ENCODE measurements around the gene RNMT.
"Not testable (repeated sequence)": the region's sequence is repeated elsewhere in the genome, so short reads cannot be mapped to it uniquely, and the experiment has no call there.

RNMT gene

DNA sequence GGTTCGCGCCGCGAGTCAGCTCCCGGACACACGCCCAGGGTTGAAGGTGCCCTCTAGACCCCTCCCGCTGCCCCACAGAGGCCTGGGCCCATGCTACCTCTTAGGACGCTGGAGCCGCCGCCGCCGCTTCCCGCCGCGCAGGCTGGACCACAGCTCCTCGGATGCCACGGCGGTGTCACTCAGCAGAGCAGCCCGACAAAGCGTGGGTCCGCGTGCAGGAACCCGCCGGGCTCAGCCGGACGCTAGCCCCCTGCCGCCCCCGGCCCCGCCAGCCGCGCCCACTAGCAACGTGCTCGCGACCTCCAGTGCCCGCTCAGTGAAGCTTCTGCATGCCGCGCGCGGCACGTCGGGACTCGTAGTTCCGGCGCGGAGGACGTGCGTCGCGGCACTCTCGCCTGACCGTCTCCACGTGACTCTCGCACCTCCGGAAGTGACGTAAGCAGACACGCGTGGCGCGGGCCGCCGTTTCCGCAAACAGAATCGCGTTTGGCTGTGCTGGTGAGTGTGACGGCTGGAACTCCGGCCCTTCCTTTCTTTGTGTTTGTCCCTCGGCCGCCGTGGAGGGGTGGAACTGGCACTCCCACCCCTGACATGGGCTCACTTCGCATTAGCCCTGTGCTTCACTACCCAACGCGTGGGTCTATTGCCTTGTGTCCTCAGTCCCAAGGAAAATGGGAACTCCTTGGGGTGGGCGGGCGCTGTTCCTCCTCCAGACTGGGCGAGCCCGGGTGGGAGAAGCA is at the start of gene RNMT, which contains the start of gene FAM210A:
Gene RNMT, plus strand, starts transcription at position 442 of the 740 bp plus-strand sequence. CDS start 4,845 bp downstream, outside the sequence.
Gene FAM210A, minus strand, starts transcription at position 327 of the 740 bp plus-strand sequence. CDS start 44,481 bp downstream, outside the sequence.
- peak; percentile 92 for DNase-seq (ENCODE audit: low read depth)
- H3K4me3 ChIP-seq (ENCODE audit: low read depth, low read length), result peak within 1 kb of the TSS; percentile 72

DNA sequence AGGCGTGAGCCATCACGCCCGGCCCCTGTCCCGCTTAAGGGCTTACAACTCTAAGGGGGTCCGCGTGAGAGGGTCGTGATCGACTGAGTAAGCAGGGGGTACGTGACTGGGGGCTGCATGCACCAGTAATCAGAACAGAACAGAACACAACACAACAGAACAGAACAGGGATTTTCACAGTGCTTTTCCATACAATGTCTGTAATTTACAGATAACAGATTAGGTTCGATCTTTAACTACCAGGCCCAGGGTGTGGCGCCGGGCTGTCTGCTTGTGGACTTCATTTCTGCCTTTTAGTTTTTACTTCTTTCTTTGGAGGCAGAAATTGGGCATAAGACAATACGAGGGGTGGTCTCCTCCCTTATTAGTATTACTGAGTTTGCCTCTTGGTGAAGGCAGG is 49.1 kb upstream of the RNMT start:
- not testable (repeated sequence) for H3K4me3 ChIP-seq (ENCODE audit: low read depth, low read length); DNase-seq (ENCODE audit: low read depth)

DNA sequence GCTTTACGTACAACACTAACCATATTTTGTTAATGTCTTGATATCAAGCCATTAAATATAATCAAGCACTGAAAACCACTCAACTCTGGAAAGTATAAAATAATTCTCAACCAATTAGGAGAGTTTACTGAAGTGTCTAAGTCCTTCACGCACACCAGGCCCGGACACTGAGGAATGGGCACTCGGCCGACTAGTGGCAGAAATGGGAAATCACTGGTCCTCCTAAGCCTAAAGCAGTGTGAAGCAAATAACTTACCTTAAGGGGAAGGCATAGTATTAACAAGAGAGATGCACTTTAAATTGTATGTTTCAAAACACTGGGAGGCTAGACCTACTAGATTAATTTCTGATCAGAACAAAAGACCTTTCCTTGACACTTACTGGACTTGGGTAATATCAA is 45.9 kb upstream of the RNMT start:
- H3K4me3 ChIP-seq (ENCODE audit: low read depth, low read length), result no peak overlapping the region
- DNase-seq (ENCODE audit: low read depth), result no peak

DNA sequence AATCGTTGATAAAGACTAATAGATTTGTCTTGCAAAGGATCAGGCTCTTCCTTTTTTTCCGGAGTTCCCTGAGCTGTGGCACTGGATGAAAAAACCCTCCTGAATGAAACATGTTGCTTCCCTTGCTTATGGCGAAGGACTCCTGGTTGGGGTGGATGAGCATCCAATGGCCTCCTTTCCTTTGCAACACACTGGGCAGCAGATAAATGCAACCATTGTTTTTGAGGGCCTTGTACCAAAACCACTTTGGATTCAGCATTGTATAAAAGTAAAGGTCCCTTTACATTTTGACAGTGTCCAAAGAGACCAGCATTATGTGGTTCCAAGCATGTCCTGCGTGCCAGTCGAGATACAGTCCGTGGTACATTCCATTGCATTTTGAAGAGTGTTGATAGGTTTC is 44.8 kb upstream of the RNMT start:
- DNase-seq (ENCODE audit: low read depth), result no peak
- H3K4me3 ChIP-seq (ENCODE audit: low read depth, low read length), result no peak overlapping the region

DNA sequence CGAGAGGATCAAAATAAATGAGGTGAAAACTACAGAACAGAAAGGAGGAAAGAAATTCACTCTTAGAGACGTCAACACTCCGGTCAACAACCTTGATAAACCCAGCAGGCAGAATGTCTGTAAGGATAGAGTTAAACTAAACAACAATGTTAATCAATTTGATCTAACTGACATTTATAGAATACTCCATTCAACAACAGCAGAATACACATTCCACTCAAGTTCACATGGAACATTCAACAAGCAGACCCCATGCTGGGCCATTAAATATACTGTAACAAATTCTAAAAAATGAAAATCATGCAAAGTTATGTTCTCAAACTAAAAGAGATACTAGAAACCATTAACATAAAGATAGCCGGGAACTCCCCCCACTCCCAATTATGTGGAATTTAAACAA is 41.9 kb upstream of the RNMT start:
- no peak overlapping the region for H3K4me3 ChIP-seq (ENCODE audit: low read depth, low read length)
- no peak for DNase-seq (ENCODE audit: low read depth)

DNA sequence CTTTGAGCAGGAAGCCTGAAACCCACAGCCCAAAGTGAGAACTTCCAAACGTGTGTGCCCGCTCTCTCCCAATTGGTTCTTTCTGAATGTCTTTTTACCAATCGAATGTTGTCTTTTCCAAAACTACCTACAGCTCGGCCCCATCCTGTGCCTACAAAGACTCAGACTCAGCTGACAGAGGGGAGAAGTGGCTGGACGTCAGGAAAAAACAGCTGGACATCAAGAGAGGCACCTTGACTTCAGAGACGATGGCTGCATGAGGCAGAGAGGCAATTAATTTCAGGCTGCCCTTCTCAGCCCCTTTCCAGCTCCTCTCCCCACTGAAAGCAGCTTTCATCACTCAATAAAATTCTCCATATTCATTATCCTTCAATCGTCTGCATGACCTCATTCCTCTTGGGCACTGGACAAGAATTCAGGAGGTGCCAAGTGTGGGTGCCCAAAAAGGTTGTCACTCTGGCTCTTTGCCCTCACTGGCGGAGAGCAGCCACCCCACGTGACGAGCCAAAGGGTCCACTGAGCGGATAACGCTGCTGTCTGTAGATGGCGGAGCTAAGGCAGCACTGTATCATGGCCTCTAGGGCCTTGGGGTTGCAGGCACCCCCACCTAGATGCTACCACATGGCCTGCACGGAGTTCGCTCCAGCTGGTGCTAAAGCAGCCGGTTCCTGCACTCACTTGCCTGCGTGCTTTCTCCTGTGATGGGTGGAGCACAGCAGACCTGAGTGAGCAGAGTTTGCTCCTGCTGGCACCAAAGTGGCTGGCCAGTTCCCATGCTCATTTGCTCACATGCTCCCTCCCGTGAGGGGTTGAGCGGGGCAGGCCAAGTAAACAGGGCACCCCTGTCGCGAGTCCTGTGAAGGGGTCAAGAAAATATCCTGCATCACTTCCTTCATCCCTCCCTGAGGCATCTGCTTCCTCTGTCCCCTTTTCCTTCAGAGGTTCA is 38.0 kb upstream of the RNMT start:
- H3K4me3 ChIP-seq (ENCODE audit: low read depth, low read length), result no peak overlapping the region
- no peak for DNase-seq (ENCODE audit: low read depth)

DNA sequence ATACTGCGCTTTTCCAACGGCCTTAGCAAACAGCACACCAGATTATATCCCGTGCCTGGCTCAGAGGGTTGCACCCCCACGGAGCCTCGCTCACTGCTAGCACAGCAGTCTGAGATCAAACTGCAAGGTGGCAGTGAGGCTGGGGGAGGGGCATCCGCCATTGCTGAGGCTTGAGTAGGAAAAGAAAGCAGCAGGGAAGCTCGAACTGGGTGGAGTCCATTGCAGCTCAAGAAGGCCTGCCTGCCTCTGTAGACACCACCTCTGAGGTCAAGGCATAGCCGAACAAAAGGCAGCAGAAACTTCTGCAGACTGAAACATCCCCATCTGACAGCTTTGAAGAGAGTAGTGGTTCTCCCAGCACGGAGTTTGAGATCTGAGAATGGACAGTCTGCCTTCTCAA is 36.4 kb upstream of the RNMT start:
- DNase-seq (ENCODE audit: low read depth), result not testable (repeated sequence)

DNA sequence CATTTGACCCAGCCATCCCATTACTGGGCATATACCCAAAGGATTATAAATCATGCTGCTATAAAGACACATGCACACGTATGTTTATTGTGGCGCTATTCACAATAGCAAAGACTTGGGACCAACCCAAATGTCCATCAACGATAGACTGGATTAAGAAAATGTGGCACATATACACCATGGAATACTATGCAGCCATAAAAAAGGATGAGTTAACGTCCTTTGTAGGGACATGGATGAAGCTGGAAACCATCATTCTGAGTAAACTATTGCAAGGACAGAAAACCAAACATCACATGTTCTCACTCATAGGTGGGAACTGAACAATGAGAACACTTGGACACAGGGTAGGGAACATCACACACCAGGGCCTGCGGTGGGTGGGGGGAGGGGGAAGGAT is 31.1 kb upstream of the RNMT start:
- DNase-seq (ENCODE audit: low read depth); H3K4me3 ChIP-seq (ENCODE audit: low read depth, low read length): not testable (repeated sequence)

More for the DNA sequence above, 36.4 kb upstream of the RNMT start:
- not testable (repeated sequence) for H3K4me3 ChIP-seq (ENCODE audit: low read depth, low read length)

DNA sequence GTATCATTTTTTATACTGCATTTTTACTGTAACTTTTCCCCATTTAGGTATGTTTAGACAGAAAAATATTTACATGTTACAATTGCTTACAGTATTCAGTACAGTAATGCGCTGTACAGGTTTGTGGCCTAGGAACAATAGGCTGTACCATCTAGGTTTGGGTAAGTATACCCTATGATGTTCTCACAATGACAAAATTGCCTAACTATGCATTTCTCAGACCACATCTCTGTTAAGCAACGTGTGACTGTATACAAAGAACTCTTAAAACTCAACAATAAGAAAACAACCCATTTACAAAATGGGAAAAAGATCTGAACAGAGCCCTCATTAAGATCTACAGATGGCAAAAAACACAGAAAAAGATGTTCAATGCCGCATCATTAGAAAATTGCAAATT is 29.5 kb upstream of the RNMT start:
- H3K4me3 ChIP-seq (ENCODE audit: low read depth, low read length), result no peak overlapping the region
- DNase-seq (ENCODE audit: low read depth), result no peak

DNA sequence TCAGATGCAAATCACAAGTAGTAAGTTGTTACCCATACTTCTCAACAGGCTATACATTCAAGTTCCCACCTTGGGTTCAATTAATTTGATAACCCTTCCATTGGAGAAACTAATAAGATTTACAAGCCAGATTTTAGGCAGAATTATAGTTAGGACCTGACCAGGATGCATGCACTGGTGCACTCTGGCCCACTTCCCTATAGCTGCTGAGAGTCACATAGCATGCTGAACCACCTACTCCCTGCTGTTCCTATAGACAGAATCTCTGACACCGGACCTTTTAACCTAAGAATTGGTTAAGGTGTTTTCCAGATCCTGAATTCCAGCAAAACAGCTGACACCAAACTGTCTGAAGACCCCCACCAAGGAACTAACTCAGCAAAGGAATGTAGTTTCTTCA is 26.3 kb upstream of the RNMT start:
- no peak overlapping the region for H3K4me3 ChIP-seq (ENCODE audit: low read depth, low read length)

DNA sequence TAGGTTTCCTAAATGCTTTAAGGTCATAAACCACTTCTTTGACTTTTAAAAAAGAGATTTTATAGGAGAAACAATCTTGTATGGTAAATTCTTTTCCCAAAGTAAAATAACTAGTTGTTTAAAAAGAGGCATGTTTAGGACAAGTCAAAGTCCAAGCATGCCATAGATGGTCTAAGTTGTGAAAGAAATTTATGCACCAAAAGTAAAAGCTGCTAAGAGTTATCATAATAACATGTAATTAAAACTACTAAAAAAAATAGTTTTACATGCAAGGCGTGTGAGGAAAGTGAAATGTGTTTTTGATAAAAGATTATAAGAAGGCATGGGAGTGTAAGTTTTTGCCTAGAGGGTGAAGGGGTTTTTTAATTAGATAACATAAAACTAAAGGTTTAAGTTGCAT is 22.6 kb upstream of the RNMT start:
- no peak for DNase-seq (ENCODE audit: low read depth)
- no peak overlapping the region for H3K4me3 ChIP-seq (ENCODE audit: low read depth, low read length)

More for the DNA sequence above, 26.3 kb upstream of the RNMT start:
- DNase-seq (ENCODE audit: low read depth), result no peak

DNA sequence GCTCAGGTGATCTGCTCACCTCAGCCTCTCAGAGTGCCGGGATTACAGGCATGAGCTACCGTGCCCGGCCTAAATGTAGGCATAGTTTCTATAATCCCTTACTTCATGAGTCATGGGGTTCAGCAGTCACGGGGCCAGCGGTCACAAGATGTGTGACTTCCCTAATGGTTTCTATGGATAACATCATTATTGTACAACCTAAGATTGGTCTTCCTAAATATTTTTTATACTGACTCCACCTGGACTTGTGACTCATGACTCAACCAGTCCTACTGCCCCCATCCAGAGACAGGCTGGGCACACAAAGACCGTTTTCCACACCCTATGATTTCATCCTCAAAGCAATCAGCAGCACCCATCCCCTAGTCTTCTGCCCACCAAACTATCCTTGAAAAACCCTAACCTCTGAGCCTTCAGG is 16.1 kb upstream of the RNMT start:
- DNase-seq (ENCODE audit: low read depth), result no peak
- no peak overlapping the region for H3K4me3 ChIP-seq (ENCODE audit: low read depth, low read length)

DNA sequence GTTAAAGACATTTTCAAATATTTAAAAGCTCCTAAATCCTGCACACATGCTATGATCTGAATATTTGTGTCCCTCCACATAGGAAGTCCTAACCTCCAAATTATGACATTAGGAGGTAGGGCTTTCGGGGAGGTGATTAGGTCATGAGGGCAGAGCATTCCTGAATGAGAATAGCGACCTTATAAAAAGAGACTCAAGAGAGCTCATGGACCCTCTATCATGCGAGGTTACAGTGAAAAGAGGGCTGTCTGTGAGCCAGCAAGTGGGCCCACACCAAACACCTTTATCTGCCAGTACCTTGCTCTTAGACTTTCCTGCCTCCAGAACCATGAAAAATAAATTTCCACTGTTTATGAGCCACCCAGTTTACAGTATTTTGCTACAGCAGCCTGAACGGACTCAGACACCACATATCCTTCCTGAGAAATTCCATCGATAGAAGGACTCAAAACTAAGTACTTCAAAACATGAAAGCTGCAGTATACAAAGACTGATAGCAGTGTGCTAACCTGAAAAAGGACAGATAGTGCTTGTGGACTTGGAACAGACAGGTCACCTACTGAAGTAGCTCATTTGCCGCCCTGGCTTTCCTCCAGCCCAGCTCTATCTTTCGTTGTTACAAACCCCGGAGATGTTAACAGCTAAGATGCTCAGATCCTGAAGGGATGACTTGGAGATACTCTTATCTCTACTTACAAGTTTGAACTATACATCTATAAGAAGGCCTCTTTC is 13.9 kb upstream of the RNMT start:
- DNase-seq (ENCODE audit: low read depth), result no peak
- no peak overlapping the region for H3K4me3 ChIP-seq (ENCODE audit: low read depth, low read length)

DNA sequence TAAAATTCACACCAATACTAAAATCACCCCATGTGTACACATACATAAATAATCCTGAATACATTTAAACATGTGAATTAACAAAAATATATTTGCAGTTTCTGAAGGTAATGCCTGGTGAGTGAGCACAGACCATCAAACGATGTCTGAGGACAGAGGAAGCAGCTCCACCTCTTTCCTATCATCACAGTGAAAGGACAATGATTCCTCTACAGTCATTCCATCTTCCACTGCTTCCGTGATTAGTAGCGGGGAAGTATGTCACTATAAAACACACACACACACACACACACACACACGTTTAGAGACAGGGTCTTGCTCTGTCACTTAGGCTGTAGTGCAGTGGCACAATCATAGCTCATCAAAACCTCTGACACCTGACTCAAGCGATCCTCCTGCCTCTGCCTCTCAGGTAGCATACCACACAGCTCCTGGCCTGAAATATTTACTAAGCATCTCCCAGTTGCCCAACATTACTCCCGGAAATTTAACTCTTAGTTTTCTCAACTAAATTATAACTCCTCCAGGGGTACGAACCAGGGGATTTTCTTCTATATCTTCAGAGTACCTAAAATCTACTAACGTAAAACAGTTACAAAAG is 12.9 kb upstream of the RNMT start:
- no peak for DNase-seq (ENCODE audit: low read depth)

DNA sequence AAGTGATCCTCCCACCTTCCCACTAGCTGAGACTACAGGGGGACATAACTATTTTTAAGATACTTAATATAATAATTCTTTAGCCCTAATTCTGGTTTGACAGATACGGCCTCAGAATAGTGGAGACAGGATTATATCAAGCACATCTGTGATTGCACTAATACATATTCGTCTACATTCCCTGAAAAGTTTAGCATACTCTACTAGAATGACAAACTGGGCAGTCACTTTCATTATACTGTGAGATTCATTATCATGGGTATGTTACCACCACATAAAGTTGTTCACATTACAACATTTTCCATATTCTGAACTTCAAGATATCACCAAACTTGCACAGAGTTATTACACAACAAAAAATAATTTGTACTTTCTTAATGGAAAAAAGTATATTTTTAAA is 11.1 kb upstream of the RNMT start:
- no peak for DNase-seq (ENCODE audit: low read depth)
- H3K4me3 ChIP-seq (ENCODE audit: low read depth, low read length), result no peak overlapping the region

More for the DNA sequence above, 12.9 kb upstream of the RNMT start:
- no peak overlapping the region for H3K4me3 ChIP-seq (ENCODE audit: low read depth, low read length)

DNA sequence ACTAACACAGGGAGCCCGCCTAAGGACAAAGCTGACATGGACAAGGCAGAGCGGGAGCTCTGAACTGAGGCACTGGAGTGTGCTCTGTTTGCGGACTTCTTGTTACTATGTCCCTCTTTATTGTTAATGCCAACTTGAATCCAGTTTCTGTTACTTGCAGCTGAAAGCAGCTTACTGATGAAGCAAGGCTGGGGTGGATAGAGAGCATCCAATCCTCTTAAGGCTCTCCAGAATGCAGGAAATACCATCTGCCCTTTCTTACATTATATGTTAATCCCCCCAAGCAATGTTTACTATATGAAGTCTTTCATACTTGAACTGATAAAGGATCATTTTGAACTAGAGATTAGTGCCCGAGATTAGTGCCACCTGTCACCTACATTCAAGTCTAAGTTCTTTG is 9.6 kb upstream of the RNMT start:
- DNase-seq (ENCODE audit: low read depth), result no peak
- H3K4me3 ChIP-seq (ENCODE audit: low read depth, low read length), result no peak overlapping the region

DNA sequence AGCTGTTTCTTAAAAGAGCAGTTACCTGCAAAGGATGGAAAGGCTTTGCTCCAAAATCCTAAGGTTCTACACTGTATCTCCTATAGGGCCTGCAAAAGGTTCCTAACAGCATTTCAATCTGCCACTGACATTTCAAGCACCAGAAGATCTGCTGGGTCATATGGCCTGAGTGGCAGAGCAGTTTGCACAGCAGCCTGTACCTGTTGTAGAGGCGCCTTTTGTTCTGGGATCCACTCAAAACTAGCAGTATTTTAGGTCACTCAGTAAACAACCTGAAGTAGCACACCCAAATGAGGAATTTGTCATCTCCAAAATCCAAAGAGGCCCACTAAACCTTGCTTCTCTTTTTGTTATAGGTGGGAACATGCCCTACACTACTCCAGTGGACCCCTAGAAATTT is 6.3 kb upstream of the RNMT start:
- DNase-seq (ENCODE audit: low read depth), result no peak
- H3K4me3 ChIP-seq (ENCODE audit: low read depth, low read length), result no peak overlapping the region

DNA sequence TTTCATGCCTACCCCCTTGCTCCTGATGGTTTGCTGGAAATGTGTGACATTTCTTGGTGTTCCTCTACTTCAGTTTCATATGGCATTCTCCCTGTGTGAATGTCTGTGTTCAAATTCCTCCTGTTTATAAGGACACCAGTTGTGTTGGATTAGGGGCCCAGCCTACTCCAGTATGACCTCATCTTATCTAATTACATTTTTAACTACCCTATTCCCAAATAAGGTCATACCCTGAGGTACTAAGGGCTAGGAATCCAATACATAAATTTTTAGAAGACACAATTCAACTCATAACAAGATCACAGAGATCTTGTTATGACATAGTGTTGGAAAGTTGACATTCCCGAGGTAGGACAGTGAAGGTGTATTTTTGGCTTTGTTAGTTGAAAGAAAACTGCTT is 5.6 kb upstream of the RNMT start:
- DNase-seq (ENCODE audit: low read depth), result no peak
- H3K4me3 ChIP-seq (ENCODE audit: low read depth, low read length), result no peak overlapping the region

DNA sequence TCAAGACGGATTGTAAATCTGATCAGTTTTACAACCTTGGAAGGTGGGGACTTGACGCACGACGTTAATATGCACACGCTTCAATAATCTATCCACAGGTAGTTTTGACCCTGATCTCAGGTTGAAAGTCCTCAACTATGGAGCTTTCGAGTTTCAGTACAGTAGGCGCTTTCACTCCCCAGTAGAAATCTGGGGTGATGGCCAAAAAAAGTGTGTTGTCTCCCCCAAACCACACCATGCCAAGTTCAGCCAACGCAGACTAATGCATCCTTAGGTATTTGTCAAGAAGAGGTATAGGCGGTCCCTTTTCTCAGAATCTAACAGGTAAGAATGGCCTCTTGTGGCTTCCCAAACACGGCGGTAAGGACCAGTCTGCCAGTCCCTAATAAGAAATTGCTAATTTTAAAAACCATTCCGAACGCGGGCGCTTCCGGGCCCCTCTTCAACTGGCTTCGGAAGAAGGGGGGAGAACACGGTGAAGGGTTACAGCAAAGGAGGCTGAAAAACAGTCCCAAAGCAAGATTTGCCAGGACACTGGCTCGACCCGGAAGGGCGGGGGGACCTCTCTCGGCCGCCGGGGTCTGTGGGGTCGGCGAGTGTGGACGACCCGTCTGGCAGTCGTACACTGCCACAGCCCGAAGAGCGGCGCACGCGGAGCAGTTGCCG is 774 bp upstream of the RNMT start:
- peak overlapping the region; percentile 72 for H3K4me3 ChIP-seq (ENCODE audit: low read depth, low read length)
- no peak for DNase-seq (ENCODE audit: low read depth)
